GM18867 (cell line): ENCODE measurements around the gene PMPCA.
"Not testable (repeated sequence)": the region's sequence is repeated elsewhere in the genome, so short reads cannot be mapped to it uniquely, and the experiment has no call there.

Experiments
- ATAC-seq: cut with Tn5 transposase; IDR thresholded peaks from one replicate; pipeline ENCODE4 v1.9.1; 2021; ENCODE audit warnings: mild to moderate bottlenecking, moderate library complexity; ENCODE audit not compliant: unreplicated experiment

PMPCA gene

DNA sequence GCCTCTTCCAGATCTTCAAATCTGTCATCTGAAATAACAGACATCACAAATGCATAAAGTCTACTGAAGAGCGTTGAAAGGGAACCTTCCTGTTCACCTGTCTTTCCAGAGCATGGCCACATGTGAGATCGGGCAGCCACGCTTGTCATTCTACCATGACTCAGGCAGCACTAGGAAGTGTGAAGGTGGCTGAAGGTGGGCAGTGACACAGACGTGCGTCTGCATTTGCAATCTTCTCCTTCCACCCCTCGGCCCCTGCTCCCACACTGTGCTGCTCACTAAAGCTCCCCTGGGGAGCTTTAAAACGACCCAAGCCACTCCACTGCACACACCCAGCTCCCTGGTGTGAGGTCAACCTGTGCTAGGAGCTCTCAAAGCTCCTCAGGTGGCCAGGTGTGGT lies 2.5 kb upstream of the PMPCA start:
- no peak for ATAC-seq

- ATAC-seq: peak; percentile 20
Measured at GRCh38 chr9:136409557-136410455, 652 bp upstream of the PMPCA start.

GRCh38 chr9:136411378-136411777 lies 920 bp downstream of the PMPCA start:
- no peak for ATAC-seq

- no peak for ATAC-seq
Measured at GRCh38 chr9:136412962-136413361, 2.5 kb downstream of the PMPCA start.

GRCh38 chr9:136416427-136416826 lies 6.0 kb downstream of the PMPCA start:
- no peak for ATAC-seq

GRCh38 chr9:136416914-136417313 lies 6.5 kb downstream of the PMPCA start:
- ATAC-seq: no peak

DNA sequence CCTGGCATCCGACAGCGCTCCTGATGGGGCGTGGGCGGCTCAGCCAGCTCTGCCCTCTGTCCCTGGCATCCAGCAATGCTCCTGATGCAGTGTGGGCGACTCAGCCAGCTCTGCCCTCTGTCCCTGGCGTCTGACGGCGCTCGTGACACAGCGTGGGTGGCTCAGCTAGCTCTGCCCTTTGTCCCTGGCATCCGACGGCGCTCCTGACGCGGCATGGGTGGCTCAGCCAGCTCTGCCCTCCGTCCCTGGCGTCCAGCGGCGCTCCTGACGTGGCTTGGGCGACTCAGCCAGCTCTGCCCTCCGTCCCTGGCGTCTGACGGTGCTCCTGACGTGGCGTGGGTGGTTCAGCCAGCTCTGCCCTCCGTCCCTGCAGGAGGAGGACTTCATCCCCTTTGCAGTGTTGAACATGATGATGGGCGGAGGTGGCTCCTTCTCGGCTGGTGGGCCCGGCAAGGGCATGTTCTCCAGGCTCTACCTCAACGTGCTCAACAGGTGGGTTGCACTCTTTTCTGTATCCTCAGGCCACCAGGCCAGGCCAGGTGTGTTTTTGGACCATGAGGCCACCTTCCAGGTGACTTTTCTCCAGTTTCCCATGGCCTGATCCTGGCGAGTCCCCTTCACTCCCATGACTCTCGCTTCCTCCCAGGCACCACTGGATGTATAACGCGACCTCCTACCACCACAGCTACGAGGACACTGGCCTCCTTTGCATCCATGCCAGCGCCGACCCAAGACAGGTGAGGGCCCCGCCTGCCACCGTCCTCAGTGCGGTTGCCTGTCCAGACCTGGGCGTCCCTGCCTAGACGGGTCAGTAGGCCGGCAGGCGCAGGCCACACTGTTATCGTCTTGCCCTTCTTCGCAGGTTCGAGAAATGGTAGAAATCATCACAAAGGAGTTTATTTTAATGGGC lies 8.0 kb downstream of the PMPCA start:
- ATAC-seq: no peak

DNA sequence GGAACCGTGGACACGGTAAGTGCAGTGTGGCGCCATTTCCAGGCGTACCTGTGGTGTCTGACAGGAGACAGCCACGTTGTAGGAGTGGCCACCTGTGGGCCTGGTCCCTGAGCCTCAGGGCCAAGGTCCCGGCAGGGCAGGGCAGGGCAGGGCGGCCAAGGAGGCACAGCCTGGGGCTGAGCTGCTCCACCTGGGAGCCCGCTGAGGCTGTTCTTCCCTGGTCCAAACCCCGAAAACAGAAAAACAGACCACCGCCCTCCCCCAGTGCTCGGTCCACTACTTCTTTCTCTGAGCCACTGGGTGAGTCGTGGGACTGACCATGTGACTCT lies 8.6 kb downstream of the PMPCA start:
- ATAC-seq: no peak

GRCh38 chr9:136421791-136422190 lies 11.3 kb downstream of the PMPCA start:
- no peak for ATAC-seq

DNA sequence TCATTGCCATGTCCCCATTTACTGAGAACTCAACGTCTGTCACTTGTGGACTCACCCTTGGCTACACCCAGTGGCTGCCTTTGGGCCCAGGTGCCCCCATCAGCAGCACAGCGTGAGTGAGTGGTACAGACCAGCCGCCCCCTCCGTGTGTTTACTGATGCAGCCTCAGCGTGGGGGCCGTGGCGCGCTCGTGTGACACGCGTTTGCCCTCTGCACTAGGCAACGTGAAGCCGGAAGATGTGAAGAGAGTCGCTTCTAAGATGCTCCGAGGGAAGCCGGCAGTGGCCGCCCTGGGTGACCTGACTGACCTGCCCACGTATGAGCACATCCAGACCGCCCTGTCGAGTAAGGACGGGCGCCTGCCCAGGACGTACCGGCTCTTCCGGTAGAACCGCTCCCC lies 12.4 kb downstream of the PMPCA start:
- no peak for ATAC-seq

- no peak for ATAC-seq
Measured at GRCh38 chr9:136423432-136424146, 13.1 kb downstream of the PMPCA start.

DNA sequence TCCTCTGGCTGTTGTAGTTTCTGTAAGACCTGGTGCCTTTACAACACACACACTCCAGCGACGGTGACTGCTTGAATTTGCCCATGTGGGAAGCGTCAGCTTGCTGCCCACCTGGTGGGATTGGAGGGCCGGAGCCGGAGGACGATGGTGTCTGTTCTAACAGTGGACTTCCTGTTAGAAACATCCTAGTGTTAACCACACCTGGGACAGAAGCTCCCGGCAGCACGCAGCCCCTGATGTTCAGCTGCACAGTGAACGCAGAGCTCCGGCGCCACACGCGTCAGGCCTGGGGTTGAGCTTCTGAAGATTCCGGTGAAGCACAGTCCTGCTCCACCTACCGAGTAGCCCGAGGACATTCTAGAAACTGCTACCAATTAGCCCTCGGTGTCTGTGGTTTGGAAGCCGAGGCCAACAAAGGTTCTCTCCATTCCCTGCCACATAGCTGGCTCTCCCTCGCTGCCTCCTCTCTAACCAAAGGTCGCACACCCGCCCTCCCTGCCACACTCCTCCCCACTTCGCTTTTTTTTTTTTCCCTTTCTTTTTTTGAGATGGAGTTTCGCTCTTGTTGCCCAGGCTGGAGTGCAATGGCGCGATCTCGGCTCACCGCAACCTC lies 14.4 kb downstream of the PMPCA start:
- no peak for ATAC-seq

GRCh38 chr9:136425367-136425766 lies 14.9 kb downstream of the PMPCA start:
- not testable (repeated sequence) for ATAC-seq

DNA sequence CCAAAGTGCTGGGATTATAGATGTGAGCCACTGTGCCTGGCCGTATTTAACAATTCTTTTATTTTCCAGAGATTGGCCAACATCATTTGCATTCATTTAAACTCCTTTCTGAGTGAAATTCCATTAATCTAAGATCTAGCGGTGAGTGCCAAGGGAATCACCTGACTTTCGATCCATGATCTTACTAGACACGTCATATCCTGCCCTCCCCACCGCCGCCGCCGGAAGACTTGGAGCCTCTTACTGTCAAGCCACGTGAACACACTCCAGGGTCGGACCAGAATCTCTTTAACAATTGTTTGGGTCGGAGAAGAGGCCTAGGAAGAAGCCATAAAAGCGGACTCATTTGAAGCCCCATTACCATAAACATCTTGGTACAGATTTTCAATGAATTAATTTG lies 16.3 kb downstream of the PMPCA start:
- no peak for ATAC-seq

- ATAC-seq: no peak
Measured at GRCh38 chr9:136429075-136429628, 18.7 kb downstream of the PMPCA start.

GRCh38 chr9:136429683-136430491 lies 19.4 kb downstream of the PMPCA start:
- ATAC-seq: no peak

DNA sequence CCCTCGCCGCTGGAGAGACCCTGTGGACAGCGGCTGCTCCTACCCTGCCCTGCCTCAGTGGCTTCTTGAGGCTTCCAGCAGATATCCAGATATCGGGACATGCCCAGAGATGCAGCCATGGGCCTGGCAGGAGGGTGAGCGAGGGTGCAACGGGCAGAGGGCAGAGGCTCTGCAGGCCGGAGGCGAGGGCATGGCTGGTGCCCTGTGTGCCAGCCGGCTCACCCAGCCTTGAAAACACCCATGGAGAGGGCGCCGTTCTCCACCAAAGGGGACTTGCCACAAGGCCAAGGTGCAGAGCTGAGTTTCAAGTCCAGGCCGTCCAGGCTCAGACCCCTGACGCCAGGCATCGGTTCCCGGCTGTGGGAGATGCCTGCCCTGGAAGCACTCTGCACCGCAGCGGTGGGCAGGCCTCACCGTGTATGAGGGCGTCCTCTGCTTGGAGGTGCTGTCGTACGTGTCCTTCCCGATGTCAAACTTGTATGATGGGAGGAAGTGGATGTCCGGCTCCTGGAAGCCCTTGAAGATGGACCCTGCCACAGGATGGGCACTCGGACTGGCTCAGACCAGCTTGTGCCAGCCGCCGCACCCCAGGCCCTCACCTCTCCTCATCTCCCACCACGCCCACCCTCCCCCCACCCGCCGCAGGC lies 20.3 kb downstream of the PMPCA start:
- no peak for ATAC-seq

DNA sequence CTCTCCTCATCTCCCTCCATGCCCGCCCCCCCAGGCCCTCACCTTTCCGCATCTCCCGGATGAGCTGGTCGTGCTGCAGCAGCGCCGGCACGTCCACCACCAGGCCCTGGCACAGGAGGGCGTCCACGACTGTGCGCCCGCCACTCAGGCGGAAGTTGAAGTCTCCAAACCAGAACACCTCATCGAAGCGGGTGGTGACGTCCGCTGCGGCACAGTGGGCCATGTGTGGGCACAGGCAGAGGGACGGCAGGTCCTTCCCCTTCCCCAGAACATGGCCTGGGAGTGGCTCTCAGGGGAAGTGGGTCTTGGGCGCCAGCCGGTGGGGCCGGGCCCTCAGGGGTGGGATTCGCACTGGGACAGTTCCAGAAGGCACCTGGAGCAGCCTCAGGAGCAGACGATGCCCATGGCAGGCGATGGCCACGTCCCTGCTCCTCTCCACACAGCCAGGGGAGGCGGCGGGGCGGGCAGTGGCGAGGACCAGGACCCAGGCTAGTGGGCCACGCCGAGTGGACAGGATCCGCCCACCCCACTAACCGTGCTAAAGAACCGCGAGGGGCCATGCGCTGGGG lies 21.4 kb downstream of the PMPCA start:
- no peak for ATAC-seq

DNA sequence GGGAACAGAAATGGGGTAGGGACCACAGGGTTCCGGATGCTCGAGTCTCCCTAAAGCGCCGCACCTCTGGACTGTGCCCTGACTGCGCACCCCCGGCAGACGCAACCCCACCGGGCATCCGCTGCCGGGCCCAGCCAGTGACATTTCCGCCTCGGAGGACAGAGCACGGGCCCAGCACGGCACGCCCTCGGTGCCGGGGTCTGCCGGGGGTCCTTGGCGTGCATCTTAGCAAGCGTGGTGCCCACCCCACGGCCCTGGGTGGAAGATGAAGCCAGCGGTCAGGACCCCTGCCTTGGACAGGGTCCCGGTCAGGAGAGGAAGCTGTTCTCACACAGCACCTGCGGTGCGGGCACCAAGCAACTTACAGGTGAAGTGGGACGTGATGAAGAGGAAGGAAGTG lies 22.1 kb downstream of the PMPCA start:
- ATAC-seq: no peak
